GM18907 (cell line): ENCODE data around the gene ZNF790.

Experiments
- ATAC-seq: cut with Tn5 transposase; IDR thresholded peaks from one replicate; pipeline ENCODE4 v1.9.1; 2021; ENCODE audit warnings: mild to moderate bottlenecking, moderate library complexity; ENCODE audit not compliant: unreplicated experiment

The ZNF790 gene

GRCh38 chr19:36772311-36773222, 65.6 kb downstream of the ZNF790 start, which contains the start of gene ZNF850:
Gene ZNF850, minus strand, starts transcription at chr19:36772807. Its CDS starts 10,201 bp downstream, at chr19:36762606.
- peak; percentile 95 for ATAC-seq

- no peak for ATAC-seq
These were observed 66.6 kb downstream of the ZNF790 start for GRCh38 chr19:36771261-36772231.
